GM12892 (cell line): ENCODE measurements around the gene ABCC2.

Experiments
- DNase-seq: peaks from one replicate; pipeline ENCODE4 v3.0.0; 2011; ENCODE audit not compliant: insufficient read length
- FAIRE-seq: peaks from 2 replicates; lab custom pipeline; 2011; peaks lifted over from hg19 to GRCh38; lab: Jason Lieb, UNC
- POLR2A ChIP-seq: IDR thresholded peaks from 2 replicates; pipeline ENCODE4 v1.6.1; 2011; ENCODE audit warnings: low read depth, low read length, control low read depth
- POLR2AphosphoS5 ChIP-seq: IDR thresholded peaks from 2 replicates; pipeline ENCODE4 v1.6.1; 2011; ENCODE audit warnings: low read depth, low read length, control low read depth
- TAF1 ChIP-seq: IDR thresholded peaks from 2 replicates; pipeline ENCODE4 v1.6.1; 2011; ENCODE audit warnings: low read depth, mild to moderate bottlenecking, control low read depth, low read length, borderline replicate concordance

Gene ABCC2

DNA sequence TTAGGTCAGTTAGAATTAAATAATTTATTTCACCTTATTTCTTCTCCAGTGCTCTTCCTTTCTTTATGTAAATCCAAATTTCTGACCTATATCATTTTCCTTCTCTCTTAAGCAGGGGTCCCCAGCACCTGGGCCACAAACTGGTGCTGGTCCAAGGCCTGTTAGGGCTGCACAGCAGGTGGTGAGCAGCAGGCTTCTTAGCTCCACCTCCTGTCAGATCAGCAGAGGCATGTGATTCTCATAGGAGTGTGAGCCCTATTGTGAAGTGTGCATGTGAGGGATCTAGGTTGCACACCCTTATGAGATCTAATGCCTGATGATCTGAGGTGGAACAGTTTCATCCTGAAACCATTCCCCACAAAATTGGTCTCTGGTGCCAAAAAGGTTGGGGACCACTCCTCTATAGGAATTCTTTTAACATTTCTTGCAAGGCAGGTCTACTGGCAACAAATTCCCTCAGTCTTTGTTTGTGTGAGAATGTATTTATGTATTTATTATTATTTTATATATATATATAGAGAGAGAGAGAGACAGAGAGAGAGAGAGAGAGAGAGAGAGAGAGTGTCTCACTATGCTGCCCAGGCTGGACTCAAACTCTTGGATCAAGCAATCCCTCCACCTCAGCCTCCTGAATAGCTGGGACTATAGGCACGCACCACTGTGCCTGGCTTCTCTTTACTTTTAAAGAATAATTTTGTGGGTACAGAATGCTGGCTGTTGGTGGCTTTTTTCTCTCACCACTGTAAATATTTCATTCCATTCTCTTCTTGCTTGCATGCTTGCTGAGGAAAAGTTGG is 4.3 kb upstream of the ABCC2 start:
- FAIRE-seq (no peak), DNase-seq (no peak)
- TF ChIP-seq TAF1 = no peak
- no peak for TF ChIP-seq POLR2A
- TF ChIP-seq POLR2AphosphoS5 = no peak

DNA sequence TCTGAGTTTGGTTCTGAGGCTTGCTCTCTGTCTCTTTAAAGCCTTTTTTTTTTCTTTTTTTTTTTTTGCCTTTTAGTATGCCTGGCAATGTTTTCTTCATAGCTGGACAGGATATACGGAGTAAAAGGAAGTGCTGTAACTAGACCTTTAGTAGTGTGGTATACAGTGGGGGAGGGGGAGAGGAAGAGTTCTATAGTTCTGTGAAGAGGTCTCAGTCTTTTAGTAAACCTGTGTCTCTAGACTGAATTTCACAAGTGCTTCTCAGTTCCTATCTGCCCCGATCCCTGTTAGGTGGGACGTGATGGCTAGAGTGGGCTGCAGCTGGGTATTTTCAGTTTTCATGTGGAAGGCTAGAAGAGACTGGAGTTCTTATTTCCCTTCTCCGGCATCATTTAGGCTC is 3.1 kb upstream of the ABCC2 start:
- FAIRE-seq (no peak), DNase-seq (no peak)
- TF ChIP-seq POLR2A = no peak
- no peak for TF ChIP-seq TAF1
- no peak for TF ChIP-seq POLR2AphosphoS5

DNA sequence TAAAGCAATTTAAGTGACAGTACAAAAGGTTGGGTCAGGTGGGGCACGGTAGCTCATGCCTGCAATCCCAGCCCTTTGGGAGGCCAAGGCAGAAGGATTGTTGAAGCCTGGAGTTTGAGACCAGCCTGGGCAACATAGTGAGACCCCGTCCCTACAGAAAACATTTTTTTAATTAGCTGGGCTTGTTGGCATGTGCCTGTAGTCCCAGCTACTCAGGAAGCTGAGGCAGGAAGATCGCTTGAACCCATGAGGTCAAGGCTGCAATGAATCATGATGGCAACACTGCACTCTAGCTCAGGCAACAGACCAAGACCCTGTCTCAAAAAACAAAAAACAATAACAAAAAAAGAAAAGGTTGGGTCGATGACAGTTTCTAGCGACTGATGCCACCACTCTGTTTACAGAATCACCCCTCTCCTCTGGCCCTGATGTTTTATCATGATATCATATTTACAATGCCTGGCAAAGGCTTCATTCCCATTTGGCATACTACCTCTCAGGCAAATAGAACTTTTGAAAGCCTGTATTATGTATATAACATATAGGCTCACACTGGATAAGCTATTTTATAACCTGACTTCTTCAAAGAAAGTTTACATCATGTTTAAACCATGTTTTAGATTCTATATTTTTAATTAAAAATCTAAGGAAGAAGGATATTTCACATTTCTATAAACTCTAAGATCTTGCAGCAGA is 558 bp upstream of the ABCC2 start:
- no peak for DNase-seq
- no peak for TF ChIP-seq POLR2A
- TF ChIP-seq POLR2AphosphoS5 = no peak
- TF ChIP-seq TAF1 = no peak
- FAIRE-seq = no peak

DNA sequence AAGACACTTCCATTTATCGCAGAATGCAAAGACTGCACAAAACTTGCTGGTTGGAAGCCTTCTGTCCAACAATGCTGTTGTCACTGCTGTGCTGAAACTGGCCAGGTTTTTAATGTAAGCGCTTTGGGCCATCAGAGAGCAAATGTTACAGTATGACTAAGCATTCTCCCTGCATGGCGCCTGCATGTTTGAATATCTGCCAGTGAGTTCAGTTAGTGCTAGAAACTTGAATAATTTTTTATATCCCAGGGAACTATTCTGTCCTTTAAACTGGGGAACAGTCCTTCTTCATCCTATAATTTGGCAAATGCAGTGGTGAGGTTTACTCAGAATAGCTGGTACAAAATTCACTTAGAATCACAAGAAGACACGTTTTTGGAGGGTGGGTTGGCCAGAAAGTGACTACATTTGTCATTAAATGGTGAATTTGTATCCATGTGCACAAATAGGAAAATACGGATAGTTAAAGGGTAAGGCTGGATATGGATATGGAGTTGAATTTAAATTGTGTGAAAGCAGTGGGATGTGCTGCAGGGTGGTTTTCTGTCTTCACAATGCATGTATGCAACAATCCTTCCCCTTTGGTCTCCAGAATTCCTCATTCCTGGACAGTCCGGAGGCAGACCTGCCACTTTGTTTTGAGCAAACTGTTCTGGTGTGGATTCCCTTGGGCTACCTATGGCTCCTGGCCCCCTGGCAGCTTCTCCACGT is 1.7 kb downstream of the ABCC2 start:
- no peak for DNase-seq
- no peak for TF ChIP-seq POLR2A
- no peak for TF ChIP-seq POLR2AphosphoS5
- no peak for TF ChIP-seq TAF1
- FAIRE-seq = no peak

DNA sequence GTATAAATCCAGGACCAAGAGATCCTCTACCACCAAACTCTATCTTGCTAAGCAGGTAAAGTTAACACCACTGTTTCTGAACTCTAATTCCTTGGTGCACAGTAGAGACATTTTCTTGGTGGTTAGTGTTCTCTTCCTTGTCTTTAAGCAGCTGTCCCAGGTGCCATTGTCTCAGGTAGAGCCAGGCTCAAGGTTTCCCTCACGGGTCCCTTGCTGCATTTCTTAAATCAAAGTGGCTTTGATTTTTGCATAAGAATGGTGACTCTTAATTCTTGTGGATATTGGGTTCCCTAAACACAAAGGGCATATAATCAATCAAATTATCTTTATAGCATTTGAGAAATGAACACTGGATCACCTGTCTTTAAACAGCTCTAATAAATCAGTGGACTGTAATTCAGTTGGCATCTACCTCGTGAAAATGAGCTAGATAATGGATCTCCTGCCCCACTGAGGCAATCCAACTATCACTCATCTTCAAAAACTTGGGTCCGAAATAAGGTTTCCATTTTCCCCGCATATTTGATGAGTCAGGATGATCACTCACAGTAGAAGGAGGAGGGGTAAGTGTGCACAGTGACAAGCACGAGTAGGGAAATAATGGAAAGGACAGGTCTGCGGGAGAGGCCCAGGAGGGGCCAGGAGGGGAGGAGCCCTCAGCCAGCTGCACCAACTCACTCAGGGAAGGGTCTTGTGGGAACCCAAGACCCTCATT is 2.4 kb downstream of the ABCC2 start:
- no peak for DNase-seq
- FAIRE-seq = no peak
- no peak for TF ChIP-seq POLR2A

DNA sequence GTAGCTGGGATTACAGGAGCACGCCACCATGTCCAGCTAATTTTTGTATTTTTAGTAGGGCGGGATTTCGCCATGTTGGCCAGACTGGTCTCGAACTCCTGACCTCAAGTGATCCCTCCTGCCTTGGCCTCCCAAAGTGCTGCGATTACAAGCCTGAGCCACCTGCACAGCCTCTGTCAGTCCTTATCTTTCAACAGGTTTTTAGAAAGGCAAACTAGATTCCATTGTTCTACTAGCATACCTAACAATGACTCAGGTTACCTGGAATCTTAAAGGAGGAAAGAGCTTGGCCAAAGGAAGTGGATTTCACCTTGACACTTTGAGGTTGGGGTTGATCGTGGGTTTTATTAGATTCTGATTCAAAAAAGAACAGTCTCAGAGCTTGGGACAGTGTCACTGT is 3.2 kb downstream of the ABCC2 start:
- no peak for DNase-seq
- no peak for TF ChIP-seq TAF1
- TF ChIP-seq POLR2AphosphoS5 = no peak
- no peak for TF ChIP-seq POLR2A
- FAIRE-seq = no peak

DNA sequence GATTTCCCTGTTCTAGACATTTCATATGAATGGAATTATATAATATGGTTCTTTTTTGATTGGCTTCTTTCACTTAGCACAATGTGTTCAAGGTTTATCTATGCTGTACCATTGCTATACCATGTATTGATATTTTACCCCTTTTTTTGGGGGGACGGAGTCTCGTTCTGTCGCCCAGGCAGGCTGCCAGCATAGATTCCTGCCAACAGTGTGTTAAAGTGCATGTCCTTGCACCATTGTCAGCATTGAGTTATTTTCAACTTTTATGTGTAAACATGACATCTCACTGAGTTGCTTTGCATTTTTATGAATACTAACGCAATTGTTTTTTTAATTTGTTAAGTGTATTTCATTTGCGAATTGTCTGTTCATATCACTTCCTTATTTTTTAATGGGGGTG is 4.9 kb downstream of the ABCC2 start:
- no peak for TF ChIP-seq POLR2A
- TF ChIP-seq TAF1 = no peak
- no peak for TF ChIP-seq POLR2AphosphoS5
- no peak for FAIRE-seq

DNA sequence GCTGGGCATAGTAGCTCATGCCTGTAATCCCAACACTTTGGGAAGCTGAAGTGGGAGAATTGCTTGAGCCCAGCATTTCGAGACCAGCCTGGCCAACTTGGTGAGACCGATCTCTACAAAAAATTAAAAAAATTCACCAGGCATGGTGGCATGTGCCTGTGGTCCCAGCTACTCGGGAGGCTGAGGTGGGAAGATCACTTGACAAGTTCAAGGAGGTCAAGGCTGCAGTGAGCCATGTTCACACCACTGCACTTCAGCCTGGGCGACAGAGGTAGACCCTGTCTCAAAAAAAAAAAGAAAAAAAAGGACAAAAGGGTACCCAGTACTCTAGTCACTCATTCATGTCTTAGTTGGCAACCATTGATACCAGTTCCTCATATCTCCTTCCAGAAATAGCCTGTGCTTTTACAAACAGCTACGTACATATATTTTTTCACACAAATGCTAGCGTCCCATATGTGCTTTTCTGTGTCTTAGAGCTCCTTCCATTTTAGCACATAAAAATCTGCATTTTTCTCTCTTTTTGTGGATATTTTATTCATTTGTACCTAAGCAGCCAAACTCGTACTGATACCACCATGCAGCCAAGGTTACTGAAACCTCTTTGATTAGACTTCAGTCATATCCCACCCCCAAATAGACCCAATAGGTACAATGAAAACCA is 5.5 kb downstream of the ABCC2 start:
- DNase-seq = no peak
- TF ChIP-seq TAF1 (no peak), POLR2AphosphoS5 (no peak), POLR2A (no peak)
- FAIRE-seq = no peak

More for the DNA sequence above, 4.9 kb downstream of the ABCC2 start:
- no peak for DNase-seq

DNA sequence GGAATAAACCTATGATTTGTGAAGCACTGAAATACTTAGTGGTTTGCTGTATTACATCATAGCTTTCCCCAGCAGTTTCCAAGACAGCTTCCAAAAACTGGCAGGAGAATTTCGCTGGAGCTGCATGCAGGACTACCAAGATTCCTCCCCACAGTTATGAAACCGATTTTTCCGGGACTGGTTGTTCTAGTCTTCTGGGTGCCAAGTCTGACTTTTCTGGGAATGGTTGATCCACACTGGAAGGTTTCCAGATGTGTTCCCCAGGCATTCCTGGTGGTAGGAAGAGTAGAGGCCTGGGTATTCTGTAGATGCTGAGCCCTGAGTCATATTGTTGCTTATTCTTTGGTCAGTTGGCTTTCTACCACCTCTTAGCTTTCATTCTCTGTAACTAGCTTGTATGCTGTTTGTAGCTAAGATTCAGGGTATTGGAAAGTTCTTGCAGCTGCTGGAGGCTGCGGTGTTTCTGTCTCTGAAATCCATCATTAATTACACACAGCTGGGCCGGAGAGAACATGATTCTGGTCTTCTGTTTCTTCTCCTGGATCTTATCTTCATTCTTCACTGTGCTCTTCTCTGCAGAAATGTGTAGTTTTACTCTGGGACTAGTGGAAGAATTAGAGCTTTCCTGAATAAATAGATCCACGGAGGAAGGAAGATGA is 6.3 kb downstream of the ABCC2 start:
- TF ChIP-seq TAF1 = no peak
- TF ChIP-seq POLR2AphosphoS5 = no peak
- DNase-seq (no peak), FAIRE-seq (no peak)

DNA sequence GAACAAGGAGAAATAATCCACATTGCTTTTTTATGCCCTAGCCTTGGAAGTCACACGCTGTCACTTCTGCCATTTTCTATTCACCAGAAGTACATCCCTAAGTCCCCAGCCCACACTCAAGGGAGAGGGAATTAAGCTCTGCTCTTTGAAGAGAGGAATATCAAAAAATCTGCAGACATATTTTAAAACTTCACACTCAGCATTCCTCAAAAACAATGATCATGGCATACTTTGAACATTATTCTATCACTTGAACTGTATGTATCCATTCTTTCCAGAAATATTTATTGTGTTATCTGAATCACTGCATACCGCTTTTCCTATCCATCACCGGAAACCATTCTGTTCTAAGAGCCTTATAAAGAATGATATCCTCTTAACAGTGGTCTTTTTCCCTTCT is 9.4 kb downstream of the ABCC2 start:
- no peak for TF ChIP-seq POLR2A
- no peak for TF ChIP-seq POLR2AphosphoS5
- no peak for TF ChIP-seq TAF1
- DNase-seq (no peak), FAIRE-seq (no peak)
